ENCODE results near the gene PTCH2. TPM values are rescaled to one million over a fixed set of nuclear protein-coding genes. Genes with fewer than 3 reads are reported as not detected.

Gene PTCH2
- total RNA-seq, 4 donors from 2014 or later = 0.09 to 0.19 TPM; not detected in 2

- TF ChIP-seq CTCF (IDR thresholded peaks at IDR 0.05) (no peak), POLR2A (IDR thresholded peaks at IDR 0.05) (no peak)
- H3K27ac ChIP-seq = no peak overlapping the region
- DNase-seq = no peak
- peaks cover 0 to 34% (median 0%) of the 10 kb centered on the region in 3 donors for H3K36me3 ChIP-seq
- peaks cover 0 to 6% (median 0%) of the 10 kb centered on the region in 3 donors for H3K4me1 ChIP-seq
- H3K27me3 ChIP-seq = no peaks in the 10 kb centered on the region
- no peaks in the 10 kb centered on the region for H3K9me3 ChIP-seq
- intact Hi-C loops (cut with DNase I) = no loop called here
- 100% methylated on average over 1 of the region's 1 CpG for WGBS, 2 donors
- no peak overlapping the region for H3K4me3 ChIP-seq
These were observed 8.3 kb upstream of the PTCH2 start for GRCh38 chr1:44851308-44851707.

- DNase-seq = no peak
- intact Hi-C loops (cut with DNase I) = loop anchor here (10.0 kb wide), 1 partner anchor 165 kb away; the partner anchor contains the start of genes HECTD3 and UROD
- WGBS, 2 donors = 34 to 82% methylated on average over 2 of the region's 2 CpGs
- Histone ChIP-seq H3K4me3 (no peak overlapping the region), H3K27me3 (no peaks in the 10 kb centered on the region), H3K36me3 (peaks cover 0 to 18% (median 0%) of the 10 kb centered on the region in 3 donors), H3K4me1 (peaks cover 0 to 6% (median 0%) of the 10 kb centered on the region in 3 donors), H3K9me3 (no peaks in the 10 kb centered on the region), H3K27ac (no peak overlapping the region)
- TF ChIP-seq POLR2A (IDR thresholded peaks at IDR 0.05) (no peak), CTCF (IDR thresholded peaks at IDR 0.05) (no peak)
These were observed 6.6 kb upstream of the PTCH2 start for GRCh38 chr1:44849575-44850132.

- TF ChIP-seq POLR2A (IDR thresholded peaks at IDR 0.05) = no peak
- TF ChIP-seq CTCF (IDR thresholded peaks at IDR 0.05) = no peak
- H3K4me1 ChIP-seq = peaks cover 0 to 8% (median 0%) of the 10 kb centered on the region in 3 donors
- no peak overlapping the region for H3K27ac ChIP-seq
- H3K36me3 ChIP-seq = peaks cover 0 to 15% (median 0%) of the 10 kb centered on the region in 3 donors
- intact Hi-C loops (cut with DNase I) = loop anchor here (10.0 kb wide), 1 partner anchor 166 kb away; the partner anchor contains the start of genes HECTD3 and UROD
- H3K9me3 ChIP-seq = no peaks in the 10 kb centered on the region
- no peaks in the 10 kb centered on the region for H3K27me3 ChIP-seq
- 64 to 80% methylated on average over 7 of the region's 7 CpGs for WGBS, 2 donors
- DNase-seq = no peak
- H3K4me3 ChIP-seq = no peak overlapping the region
These were observed 5.6 kb upstream of the PTCH2 start for GRCh38 chr1:44848456-44849181.

- Histone ChIP-seq H3K4me3 (no peak overlapping the region), H3K9me3 (no peaks in the 10 kb centered on the region)
- WGBS, 2 donors = 78 to 90% methylated on average over 1 of the region's 1 CpG
These were observed 4.8 kb upstream of the PTCH2 start for GRCh38 chr1:44847845-44848244.

More at GRCh38 chr1:44847845-44848244, 4.8 kb upstream of the PTCH2 start:
- Histone ChIP-seq H3K27ac (no peak overlapping the region), H3K36me3 (peaks cover 0 to 15% (median 0%) of the 10 kb centered on the region in 3 donors), H3K4me1 (peaks cover 0 to 15% (median 4%) of the 10 kb centered on the region in 3 donors), H3K27me3 (peaks cover 0 to 2% (median 0%) of the 10 kb centered on the region in 4 donors)
- intact Hi-C loops (cut with DNase I) = loop anchor here (10.0 kb wide), 1 partner anchor 167 kb away; the partner anchor contains the start of genes HECTD3 and UROD
- TF ChIP-seq POLR2A (IDR thresholded peaks at IDR 0.05) (no peak), CTCF (IDR thresholded peaks at IDR 0.05) (no peak)
- DNase-seq = no peak
